Muscle of leg (tissue), 11 donors: ENCODE measurements around the gene ZDHHC14. TPM values are rescaled to one million over a fixed set of nuclear protein-coding genes. Genes with fewer than 3 reads are reported as not detected.
A peak's percentile ranks its signal among the peaks of the same experiment; 100 is the strongest.

Experiments
- DNase-seq: peaks from one replicate; pipeline ENCODE4 v3.0.0; 2013
- H3K27ac ChIP-seq: one replicate; pipeline ENCODE4 v1.5.1; 2013; ENCODE audit warnings: mild to moderate bottlenecking, low read length, control low read depth
- H3K27me3 ChIP-seq: one replicate; pipeline ENCODE4 v1.6.1; 2013; ENCODE audit warnings: low read length; ENCODE audit not compliant: control insufficient read depth, insufficient read depth
- H3K36me3 ChIP-seq: one replicate; pipeline ENCODE4 v1.6.1; 2013; ENCODE audit warnings: low read length; ENCODE audit not compliant: control insufficient read depth, insufficient read depth
- H3K4me1 ChIP-seq: one replicate; pipeline ENCODE4 v1.6.1; 2013; ENCODE audit warnings: low read length; ENCODE audit not compliant: control insufficient read depth, insufficient read depth
- H3K4me3 ChIP-seq: one replicate; pipeline ENCODE4 v1.5.1; 2013; ENCODE audit warnings: low read length, control low read depth
- H3K9me3 ChIP-seq: replicated peaks from 2 replicates; pipeline ENCODE4 v1.6.1; 2013; ENCODE audit warnings: low read depth, low read length; ENCODE audit not compliant: control insufficient read depth
- WGBS: methylation state at CpG from one replicate; pipeline ENCODE4 v1.1.5; 2013; ENCODE audit warnings: missing lambda C conversion rate; ENCODE audit not compliant: insufficient coverage; 5-methylcytosine and 5-hydroxymethylcytosine counted together
- polyA plus RNA-seq, 8 donors: library from polyadenylated mRNA; unstranded; fragments of 120-200 nt; gene quantifications; one replicate each; pipeline versions ENCODE4 v1.2.1 to v1.2.3, GENCODE V29; 2013; ENCODE audit warnings: inconsistent platforms in 1 of 8, low replicate concordance in 1 of 8; ENCODE audit not compliant: insufficient read length in 8 of 8, insufficient read depth in 1 of 8
- total RNA-seq: library from RNA; stranded (reverse); fragments of 120-200 nt; gene quantifications from one replicate; pipeline ENCODE4 v1.2.4, GENCODE V29; 2013

ZDHHC14 gene
- total and polyA plus RNA-seq, 9 donors = 3.4 to 8.9 (median 5.7) TPM

DNA sequence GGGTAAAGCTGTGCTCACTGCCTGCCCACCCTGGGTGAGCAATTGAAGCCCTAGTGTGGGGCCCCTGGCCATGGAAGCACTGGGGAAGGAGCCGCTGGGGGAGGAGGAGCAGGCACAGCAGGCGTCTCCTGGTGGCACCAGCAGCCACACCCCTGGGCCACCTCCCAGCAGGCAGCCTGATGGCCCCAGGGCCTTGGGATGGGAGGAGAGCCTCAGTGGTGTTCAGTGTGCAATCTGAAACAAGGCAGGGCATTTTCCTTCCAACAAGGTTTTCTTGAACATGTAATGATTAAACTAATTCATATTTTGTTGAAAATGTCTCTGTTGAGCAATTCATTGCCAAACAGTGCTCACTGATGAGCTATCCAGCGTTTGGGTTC lies 151.0 kb downstream of the ZDHHC14 start:
- no peak for DNase-seq
- Histone ChIP-seq H3K27ac (no peak overlapping the region), H3K4me3 (no peak overlapping the region), H3K27me3 (no peaks in the 10 kb centered on the region), H3K36me3 (no peaks in the 10 kb centered on the region), H3K9me3 (no peaks in the 10 kb centered on the region), H3K4me1 (peaks cover 16% of the 10 kb centered on the region)
- WGBS = no CpG with 5 or more reads among the region's 3 CpGs

DNA sequence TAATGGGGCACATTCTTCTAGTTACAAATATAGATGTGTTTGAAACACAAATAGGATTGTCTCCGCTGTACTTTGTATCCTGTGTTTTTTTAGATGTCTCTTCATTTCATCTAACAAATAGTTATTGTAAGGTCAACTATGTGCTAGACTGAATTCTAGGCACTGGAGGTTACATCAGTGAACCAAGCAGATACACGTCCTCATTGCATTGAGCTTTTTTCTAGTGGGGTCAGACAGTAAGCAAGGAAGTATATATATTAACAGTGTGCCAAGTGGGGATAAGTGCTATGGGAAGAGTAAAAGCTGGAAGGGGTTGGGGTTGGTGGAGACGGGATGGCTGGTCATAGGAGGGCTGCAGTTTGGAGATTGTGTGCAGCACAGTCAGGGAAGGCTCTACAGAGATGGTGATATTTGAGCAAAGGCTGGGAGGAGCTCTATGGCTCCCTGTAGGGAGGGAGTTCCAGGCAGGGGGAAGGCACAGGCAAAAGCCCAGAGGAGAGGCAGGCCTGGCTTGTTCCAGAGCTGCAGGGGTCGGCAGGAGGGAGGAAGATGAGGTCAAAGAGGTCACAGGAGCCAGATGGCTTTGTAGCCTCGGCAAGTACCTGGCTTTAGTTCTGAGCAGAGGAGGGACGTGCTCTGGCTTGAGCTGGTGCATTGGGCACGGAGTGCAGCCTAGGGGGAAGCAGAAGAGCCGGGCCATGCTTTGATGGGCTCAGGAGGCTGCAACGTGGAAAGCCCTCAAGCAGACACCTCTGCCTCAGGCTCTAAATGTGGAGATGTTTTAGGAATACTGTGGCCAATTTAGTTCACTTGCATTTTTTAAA lies 152.3 kb downstream of the ZDHHC14 start:
- Histone ChIP-seq H3K27ac (no peak overlapping the region), H3K4me1 (peaks cover 22% of the 10 kb centered on the region), H3K4me3 (no peak overlapping the region), H3K9me3 (no peaks in the 10 kb centered on the region), H3K27me3 (no peaks in the 10 kb centered on the region), H3K36me3 (no peaks in the 10 kb centered on the region)
- WGBS = 31% methylated on average over 8 of the region's 9 CpGs
- DNase-seq = no peak

DNA sequence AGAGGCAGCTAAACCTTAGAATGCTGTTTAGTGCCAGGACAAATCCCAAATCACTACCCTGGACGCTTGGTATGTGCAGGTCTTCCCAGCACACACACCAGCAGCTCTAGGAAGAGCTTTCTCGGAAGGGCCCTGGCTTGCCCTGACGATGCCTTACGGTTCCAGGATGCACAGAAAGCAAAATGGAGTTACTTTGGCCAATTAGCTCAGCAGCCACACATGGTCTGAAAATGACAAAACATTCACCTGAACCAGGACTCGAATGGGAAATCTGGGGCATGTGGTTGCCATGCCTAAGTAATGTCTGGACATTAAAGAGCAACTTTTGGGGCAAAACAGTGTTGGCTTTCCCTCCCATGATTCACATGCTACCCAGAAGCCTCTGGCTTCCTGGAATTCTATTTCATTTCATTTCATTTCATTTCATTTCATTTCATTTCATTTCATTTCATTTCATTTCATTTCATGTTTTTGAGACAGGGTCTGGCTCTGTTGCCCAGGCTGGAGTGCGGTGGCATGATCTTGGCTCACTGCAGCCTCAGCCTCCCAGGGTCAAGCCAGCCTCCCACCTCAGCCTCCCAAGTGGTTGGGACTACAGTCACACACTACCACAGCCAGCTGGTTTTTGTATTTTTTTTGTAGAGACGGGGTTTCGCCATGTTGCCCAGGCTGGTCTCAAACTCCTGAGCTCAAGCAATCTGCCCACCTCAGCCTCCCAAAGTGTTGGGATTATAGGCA lies 153.3 kb downstream of the ZDHHC14 start:
- Histone ChIP-seq H3K36me3 (no peaks in the 10 kb centered on the region), H3K9me3 (no peaks in the 10 kb centered on the region), H3K27ac (no peak overlapping the region), H3K4me1 (peaks cover 26% of the 10 kb centered on the region), H3K4me3 (no peak overlapping the region), H3K27me3 (no peaks in the 10 kb centered on the region)
- no peak for DNase-seq
- WGBS = 77% methylated on average over 5 of the region's 8 CpGs

DNA sequence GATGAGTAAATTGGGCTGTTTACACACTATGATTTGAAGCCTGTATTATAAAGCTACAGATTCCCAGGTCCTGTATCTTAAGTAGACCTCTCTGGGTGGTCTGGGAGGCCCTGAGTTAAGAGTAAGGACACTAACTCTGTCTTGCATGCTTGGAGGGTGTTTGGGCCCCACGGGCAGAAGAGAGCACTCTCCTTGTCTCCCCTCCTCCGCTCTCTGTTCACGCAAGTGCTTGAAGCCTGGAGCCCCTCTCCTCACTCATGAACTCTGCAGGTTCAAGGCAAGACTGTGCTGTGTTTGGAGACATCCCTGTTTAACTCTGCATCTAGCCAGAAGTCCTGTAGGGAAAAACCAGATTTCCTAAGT lies 154.0 kb downstream of the ZDHHC14 start:
- Histone ChIP-seq H3K36me3 (no peaks in the 10 kb centered on the region), H3K27ac (peak overlapping the region; percentile 49), H3K4me1 (peaks cover 26% of the 10 kb centered on the region), H3K9me3 (no peaks in the 10 kb centered on the region), H3K4me3 (no peak overlapping the region), H3K27me3 (no peaks in the 10 kb centered on the region)
- 64% methylated on average over 3 of the region's 3 CpGs for WGBS
- DNase-seq = no peak

DNA sequence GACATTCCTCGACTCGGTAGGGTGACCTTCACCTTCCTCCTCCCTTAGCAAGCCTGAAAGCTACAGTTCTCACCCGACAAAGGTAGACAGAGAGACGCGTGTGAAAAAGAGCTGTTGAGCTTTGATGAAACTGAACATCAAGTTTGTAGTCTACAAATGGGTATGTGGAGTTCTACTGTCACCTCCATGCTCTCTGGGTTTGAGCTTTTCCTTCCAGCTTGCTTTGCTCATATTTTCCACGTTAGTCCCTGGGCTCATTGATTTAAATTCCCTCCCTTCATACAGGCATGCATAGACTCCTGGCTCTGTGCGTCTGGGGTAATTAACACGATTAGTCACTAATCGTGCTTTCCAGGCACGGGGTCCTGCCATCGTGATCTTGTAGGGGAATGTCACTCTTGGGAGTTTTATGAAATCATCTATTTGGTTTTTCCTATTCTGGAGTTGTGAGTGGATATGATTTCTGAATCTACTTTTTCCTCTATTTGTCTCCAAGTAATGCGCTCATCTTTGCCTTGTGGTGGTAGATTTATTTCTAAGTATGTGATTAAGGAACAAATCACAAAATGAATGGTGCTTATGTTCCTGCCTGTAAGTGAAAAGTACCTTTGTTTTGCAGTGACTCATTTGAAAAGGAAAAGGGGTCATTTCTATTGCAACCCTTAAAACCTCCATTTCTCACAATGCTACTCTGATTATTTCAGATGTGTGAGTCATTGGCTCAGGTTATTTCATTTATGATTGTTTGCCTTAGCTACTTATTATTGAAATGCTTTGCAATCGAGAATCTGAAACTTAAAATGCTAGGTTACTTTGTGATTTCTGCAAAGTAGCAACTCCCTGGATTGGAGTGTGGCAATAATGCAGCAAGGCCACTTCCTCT lies 154.6 kb downstream of the ZDHHC14 start:
- peak; percentile 92 for DNase-seq
- WGBS = no CpG with 5 or more reads among the region's 13 CpGs
- Histone ChIP-seq H3K9me3 (no peaks in the 10 kb centered on the region), H3K36me3 (no peaks in the 10 kb centered on the region), H3K4me1 (peaks cover 26% of the 10 kb centered on the region), H3K27me3 (no peaks in the 10 kb centered on the region), H3K4me3 (no peak overlapping the region), H3K27ac (peak overlapping the region; percentile 49)

DNA sequence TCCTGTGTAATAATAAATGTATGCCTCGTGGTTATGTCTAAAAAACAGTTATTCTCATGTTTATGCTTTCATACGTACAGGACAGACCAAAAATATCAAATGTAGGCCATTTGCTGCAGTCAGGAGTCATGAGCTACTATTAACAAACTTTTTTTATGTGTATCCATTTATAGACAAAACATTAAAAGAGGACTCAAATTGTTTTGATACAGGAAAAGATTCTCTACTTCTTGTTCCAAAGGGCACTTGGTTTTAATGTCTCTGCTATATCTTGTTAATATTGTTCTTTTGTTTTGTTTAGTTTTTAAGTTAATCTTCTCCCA lies 155.2 kb downstream of the ZDHHC14 start:
- Histone ChIP-seq H3K27me3 (no peaks in the 10 kb centered on the region), H3K36me3 (no peaks in the 10 kb centered on the region), H3K27ac (peak overlapping the region; percentile 49), H3K4me1 (peaks cover 25% of the 10 kb centered on the region), H3K4me3 (no peak overlapping the region), H3K9me3 (no peaks in the 10 kb centered on the region)
- no CpG with 5 or more reads among the region's 2 CpGs for WGBS
- no peak for DNase-seq

DNA sequence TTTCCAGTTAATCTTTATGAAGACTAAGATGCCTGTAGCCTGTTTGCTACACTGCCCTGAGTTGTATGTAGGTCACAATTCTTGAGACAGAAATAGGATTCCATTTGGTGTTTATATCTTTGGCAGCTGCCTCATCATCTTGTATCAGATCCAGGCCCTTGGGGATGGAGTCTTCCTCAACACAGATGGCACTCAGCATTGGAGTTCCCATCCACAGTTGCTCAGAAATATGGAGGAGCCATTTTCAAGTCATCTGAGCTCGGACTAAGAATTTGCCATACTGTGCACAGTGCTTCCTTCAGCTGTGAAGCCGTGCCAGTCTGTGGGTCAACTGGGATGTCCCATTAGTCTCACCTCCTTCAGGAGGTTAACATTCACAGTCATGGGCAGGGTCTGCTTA lies 156.6 kb downstream of the ZDHHC14 start:
- H3K4me3 ChIP-seq = no peak overlapping the region
- H3K36me3 ChIP-seq = no peaks in the 10 kb centered on the region
- DNase-seq = peak; percentile 58
- WGBS = 79% methylated on average over 2 of the region's 2 CpGs
- H3K9me3 ChIP-seq = no peaks in the 10 kb centered on the region
- H3K27ac ChIP-seq = peak overlapping the region; percentile 55
- no peaks in the 10 kb centered on the region for H3K27me3 ChIP-seq
- H3K4me1 ChIP-seq = peaks cover 22% of the 10 kb centered on the region

DNA sequence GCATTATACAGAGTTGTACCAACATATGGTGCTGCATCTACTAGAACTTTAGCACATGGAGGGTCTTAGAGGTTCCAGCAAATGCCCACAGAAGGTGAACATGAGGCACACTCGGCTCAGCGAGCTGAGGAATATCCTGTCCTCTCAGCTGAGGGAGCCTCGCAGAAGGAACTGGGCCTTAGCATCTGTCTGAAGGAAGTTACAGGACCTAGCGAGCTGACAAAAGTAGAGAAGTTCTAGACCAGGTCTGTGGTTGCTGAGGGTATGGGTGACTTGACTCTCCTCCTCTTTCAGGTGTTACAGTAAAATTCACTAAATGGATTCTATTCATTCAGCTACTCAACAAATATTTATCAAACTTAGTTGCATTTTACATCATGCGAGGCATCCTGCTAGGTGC lies 157.2 kb downstream of the ZDHHC14 start:
- H3K4me1 ChIP-seq = peaks cover 22% of the 10 kb centered on the region
- no peaks in the 10 kb centered on the region for H3K27me3 ChIP-seq
- 84% methylated on average over 3 of the region's 5 CpGs for WGBS
- H3K9me3 ChIP-seq = no peaks in the 10 kb centered on the region
- no peak overlapping the region for H3K4me3 ChIP-seq
- DNase-seq = no peak
- H3K36me3 ChIP-seq = no peaks in the 10 kb centered on the region
- peak overlapping the region; percentile 55 for H3K27ac ChIP-seq

DNA sequence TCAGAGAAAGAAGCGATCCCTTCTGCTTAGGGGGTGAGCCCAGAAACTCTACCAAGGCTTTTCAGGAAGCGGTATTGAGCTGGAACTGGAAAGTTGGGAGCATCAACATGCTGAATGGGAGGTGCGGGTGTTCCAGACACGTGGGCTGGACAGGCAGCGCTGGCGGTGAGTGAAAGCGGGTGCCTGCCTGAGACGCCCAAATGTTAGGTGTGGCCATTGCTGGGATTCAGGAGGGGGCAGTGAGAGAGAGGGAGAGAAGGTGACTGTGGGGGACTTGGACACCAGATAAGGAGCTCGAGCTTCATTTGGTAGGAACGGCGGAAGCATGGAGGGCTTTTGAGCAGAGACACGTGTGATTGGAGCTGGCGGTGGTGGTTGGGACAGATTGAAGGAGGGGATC lies 157.7 kb downstream of the ZDHHC14 start:
- 88% methylated on average over 13 of the region's 13 CpGs for WGBS
- H3K4me3 ChIP-seq = no peak overlapping the region
- no peaks in the 10 kb centered on the region for H3K27me3 ChIP-seq
- peaks cover 3% of the 10 kb centered on the region for H3K36me3 ChIP-seq
- no peak overlapping the region for H3K27ac ChIP-seq
- H3K4me1 ChIP-seq = peaks cover 22% of the 10 kb centered on the region
- no peak for DNase-seq
- no peaks in the 10 kb centered on the region for H3K9me3 ChIP-seq

DNA sequence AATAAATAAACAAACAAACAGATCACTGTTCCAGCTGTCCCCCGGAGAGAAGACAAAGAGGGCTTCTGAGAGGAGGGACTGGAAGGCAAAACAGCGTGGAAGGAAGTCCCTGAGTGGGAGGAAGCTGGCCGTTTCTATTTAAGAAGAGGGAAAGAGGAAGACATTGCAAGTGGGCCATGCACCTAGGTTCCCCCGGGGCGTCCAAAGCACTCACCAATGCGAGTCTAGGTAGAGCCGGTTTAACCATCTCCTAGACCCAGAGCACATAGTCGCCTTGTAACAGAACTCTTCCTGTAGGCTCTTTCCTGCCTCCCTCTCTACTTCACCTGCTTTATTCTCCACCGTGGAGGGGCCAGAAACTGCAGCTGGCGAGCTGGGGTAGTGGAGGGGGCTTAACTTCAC lies 158.4 kb downstream of the ZDHHC14 start:
- Histone ChIP-seq H3K27me3 (no peaks in the 10 kb centered on the region), H3K36me3 (peaks cover 5% of the 10 kb centered on the region), H3K4me1 (peaks cover 22% of the 10 kb centered on the region), H3K4me3 (no peak overlapping the region), H3K27ac (no peak overlapping the region), H3K9me3 (no peaks in the 10 kb centered on the region)
- WGBS = 60% methylated on average over 3 of the region's 10 CpGs
- DNase-seq = no peak
